Peyer's patch (tissue), 4 donors: ENCODE measurements around the gene IL3RA. TPM values are rescaled to one million over a fixed set of nuclear protein-coding genes. Genes with fewer than 3 reads are reported as not detected.
"Not testable (repeated sequence)": the region's sequence is repeated elsewhere in the genome, so short reads cannot be mapped to it uniquely, and the experiment has no call there.

ENCODE experiments used
- DNase-seq, 3 donors: peaks; one replicate each; pipeline ENCODE4 v3.0.0-alpha.2; 2017 to 2019
- H3K27ac ChIP-seq, 4 donors: fragments of 200-600 bp; sonication (generic); one replicate each; pipeline ENCODE4 v1.5.1; 2016 to 2019
- H3K27me3 ChIP-seq, 2 donors: fragments of 200-600 bp; sonication (generic); one replicate each; pipeline ENCODE4 v1.5.1; 2019
- H3K36me3 ChIP-seq, 3 donors: fragments of 200-600 bp; sonication (generic); one replicate each; pipeline ENCODE4 v1.5.1; 2016 to 2019
- H3K4me1 ChIP-seq, 4 donors: fragments of 200-600 bp; sonication (generic); one replicate each; pipeline ENCODE4 v1.5.1; 2016 to 2019
- H3K4me3 ChIP-seq, 4 donors: fragments of 200-600 bp; sonication (generic); 1 replicate in 3 of 4; 2 replicates in 1 of 4; pipeline ENCODE4 v1.5.1; 2016 to 2019; ENCODE audit warnings: mild to moderate bottlenecking in 1 of 4
- H3K9me3 ChIP-seq, 4 donors: fragments of 200-600 bp; sonication (generic); one replicate each; pipeline ENCODE4 v1.5.1; 2016 to 2019; ENCODE audit warnings: mild to moderate bottlenecking in 1 of 4
- POLR2A ChIP-seq, 2 donors: fragments of 450-650 bp; IDR thresholded peaks; one replicate each; pipeline ENCODE4 v1.5.1; 2017; ENCODE audit warnings: antibody characterized with exemption in 2 of 2, mild to moderate bottlenecking in 2 of 2, moderate library complexity in 2 of 2
- total RNA-seq, 4 donors: library from RNA; depleted of rRNA; stranded (reverse); fragments of >200 nt; gene quantifications; one replicate each; pipeline ENCODE4 v1.1.0, GENCODE V29; 2016
- TF ChIP-seq, protein P1 (sequence below), 6 experiments: fragments of 450-650 bp in 4 of 6; fragments of 200-600 bp in 2 of 6; sonication (generic) in 1 of 6; IDR thresholded peaks; one replicate each; pipeline ENCODE4 v1.5.1; 2017 to 2019; ENCODE audit warnings: antibody characterized with exemption in 6 of 6, mild to moderate bottlenecking in 3 of 6, moderate library complexity in 1 of 6

Gene IL3RA
- total RNA-seq, 4 donors from 2014 or later, result 0.88 to 2.4 (median 1.6) TPM

DNA sequence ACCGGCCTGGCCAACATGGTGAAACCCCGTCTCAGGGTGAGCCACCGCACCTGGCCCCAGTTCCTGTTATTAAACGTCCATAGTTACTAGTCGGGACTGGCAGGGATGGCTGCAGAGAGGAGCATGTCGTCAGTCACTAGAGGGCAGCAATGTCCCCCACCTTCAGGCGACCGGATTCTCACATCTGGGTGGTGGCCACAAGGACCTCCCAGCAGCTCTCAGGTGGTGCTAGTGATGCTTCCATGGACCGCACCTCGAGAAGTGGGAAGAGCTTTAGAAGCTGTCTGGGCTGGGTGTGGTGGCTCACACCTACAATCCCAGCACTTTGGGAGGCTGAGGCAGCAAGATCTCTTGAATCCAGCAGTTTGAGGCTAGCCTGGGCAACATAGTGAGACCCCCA is 13.3 kb upstream of the IL3RA start:
- DNase-seq, result peak in 2 of 3 donors; percentile 43 to 70
- H3K9me3 ChIP-seq, result peaks cover 0 to 9% (median 0%) of the 10 kb centered on the region in 4 donors

DNA sequence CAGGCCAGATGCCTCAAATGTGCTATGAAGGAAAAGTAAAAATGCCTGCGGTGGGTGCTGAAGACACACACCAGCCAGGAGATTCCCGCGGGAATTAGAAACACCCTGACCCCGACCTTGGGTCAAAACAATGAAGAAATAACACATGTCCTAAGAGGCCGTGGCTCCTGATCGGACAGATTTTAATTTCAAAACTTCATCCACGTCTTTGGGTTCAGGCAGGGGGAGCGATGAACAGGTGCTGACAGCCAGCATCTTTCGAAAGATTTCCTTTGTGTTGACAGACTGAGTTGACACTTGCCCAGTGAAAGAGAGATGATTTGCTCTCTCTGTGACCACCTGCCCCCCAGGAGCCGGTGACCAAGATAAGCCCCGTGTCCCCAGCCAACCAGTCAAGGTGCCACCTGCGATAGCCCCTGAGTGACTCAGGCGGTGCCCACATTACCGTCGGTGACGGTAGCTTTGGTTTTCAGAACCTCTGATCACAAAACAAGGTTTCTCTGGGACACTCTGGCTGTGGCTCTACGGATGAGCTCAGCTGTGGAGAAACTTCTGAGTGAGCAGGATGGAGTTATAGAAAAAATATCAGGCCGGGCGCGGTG is 11.0 kb upstream of the IL3RA start:
- Histone ChIP-seq H3K4me1 (no peaks in the 10 kb centered on the region), H3K36me3 (no peaks in the 10 kb centered on the region), H3K9me3 (peaks cover 0 to 9% (median 0%) of the 10 kb centered on the region in 4 donors), H3K27ac (no peak overlapping the region), H3K27me3 (no peaks in the 10 kb centered on the region), H3K4me3 (no peak overlapping the region)
- no peak for DNase-seq
- TF ChIP-seq, protein P1, sequence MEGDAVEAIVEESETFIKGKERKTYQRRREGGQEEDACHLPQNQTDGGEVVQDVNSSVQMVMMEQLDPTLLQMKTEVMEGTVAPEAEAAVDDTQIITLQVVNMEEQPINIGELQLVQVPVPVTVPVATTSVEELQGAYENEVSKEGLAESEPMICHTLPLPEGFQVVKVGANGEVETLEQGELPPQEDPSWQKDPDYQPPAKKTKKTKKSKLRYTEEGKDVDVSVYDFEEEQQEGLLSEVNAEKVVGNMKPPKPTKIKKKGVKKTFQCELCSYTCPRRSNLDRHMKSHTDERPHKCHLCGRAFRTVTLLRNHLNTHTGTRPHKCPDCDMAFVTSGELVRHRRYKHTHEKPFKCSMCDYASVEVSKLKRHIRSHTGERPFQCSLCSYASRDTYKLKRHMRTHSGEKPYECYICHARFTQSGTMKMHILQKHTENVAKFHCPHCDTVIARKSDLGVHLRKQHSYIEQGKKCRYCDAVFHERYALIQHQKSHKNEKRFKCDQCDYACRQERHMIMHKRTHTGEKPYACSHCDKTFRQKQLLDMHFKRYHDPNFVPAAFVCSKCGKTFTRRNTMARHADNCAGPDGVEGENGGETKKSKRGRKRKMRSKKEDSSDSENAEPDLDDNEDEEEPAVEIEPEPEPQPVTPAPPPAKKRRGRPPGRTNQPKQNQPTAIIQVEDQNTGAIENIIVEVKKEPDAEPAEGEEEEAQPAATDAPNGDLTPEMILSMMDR (IDR thresholded peaks at IDR 0.05), result no peak
- no peak for TF ChIP-seq POLR2A (IDR thresholded peaks at IDR 0.05)

More for the DNA sequence above, 13.3 kb upstream of the IL3RA start:
- Histone ChIP-seq H3K27me3 (no peaks in the 10 kb centered on the region), H3K27ac (no peak overlapping the region), H3K4me3 (no peak overlapping the region), H3K4me1 (no peaks in the 10 kb centered on the region), H3K36me3 (no peaks in the 10 kb centered on the region)
- no peak for TF ChIP-seq POLR2A (IDR thresholded peaks at IDR 0.05)
- TF ChIP-seq, protein P1 (IDR thresholded peaks at IDR 0.05), result peak in 4 of 6 experiments; percentile 28 to 45 (median 36)

DNA sequence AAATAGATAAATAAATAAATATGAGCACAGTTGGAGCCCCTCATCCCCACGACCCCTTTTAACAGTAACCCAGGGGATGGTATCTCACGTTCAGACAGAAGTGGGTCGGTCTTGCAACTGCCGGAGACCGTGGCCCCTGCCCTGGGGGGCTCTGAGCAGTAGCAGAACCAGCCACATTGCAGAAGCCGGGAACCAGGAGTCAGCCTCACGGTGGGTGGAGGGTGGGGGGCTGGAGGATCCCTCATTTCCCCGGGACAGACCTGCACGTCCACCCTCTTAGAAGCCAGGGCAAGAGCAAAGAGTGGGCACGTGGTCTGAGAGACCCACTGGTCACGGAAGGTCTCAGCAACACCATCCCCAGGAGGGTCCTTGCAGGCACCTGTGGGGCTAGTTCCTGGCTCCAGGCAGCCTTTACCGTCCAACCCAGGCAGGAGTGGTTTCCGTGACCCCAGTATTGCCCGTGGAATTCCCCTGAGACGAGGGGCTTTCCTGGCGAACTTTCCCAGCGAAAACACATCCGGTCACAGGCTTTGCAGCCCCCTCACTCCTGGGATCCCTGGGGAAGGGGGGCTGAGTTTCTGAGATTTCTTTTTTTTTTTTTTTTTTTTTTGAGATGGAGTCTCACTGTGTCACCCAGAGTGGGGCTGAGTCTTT is 8.8 kb upstream of the IL3RA start:
- peaks cover 0 to 9% (median 0%) of the 10 kb centered on the region in 4 donors for H3K9me3 ChIP-seq
- no peaks in the 10 kb centered on the region for H3K27me3 ChIP-seq
- H3K36me3 ChIP-seq, result no peaks in the 10 kb centered on the region
- TF ChIP-seq, protein P1 (IDR thresholded peaks at IDR 0.05), result no peak
- H3K27ac ChIP-seq, result no peak overlapping the region
- H3K4me3 ChIP-seq, result no peak overlapping the region
- DNase-seq, result no peak
- no peaks in the 10 kb centered on the region for H3K4me1 ChIP-seq

DNA sequence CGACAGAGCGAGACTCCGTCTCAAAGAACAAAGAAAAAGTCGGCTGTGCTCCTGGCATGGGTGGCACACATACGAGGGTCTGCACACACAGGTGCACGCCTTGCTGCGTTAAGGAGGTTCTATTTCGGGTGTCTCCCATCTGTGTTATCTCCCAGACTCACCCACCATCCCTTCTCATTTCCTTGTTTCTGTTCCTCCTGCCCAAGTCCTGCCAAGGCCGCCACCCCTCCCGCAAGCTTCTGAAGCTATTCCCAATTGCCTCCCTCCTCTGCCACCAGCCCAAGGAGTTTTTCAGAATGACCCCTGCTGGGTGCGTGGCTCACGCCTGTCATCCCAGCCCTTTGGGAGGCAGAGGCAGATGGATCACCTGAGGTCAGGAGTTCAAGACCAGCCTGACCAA is 6.0 kb upstream of the IL3RA start:
- Histone ChIP-seq H3K36me3 (no peaks in the 10 kb centered on the region), H3K4me1 (no peaks in the 10 kb centered on the region), H3K27ac (no peak overlapping the region), H3K27me3 (no peaks in the 10 kb centered on the region), H3K9me3 (peaks cover 0 to 9% (median 0%) of the 10 kb centered on the region in 4 donors), H3K4me3 (no peak overlapping the region)
- no peak for DNase-seq
- TF ChIP-seq, protein P1 (IDR thresholded peaks at IDR 0.05), result no peak
- no peak for TF ChIP-seq POLR2A (IDR thresholded peaks at IDR 0.05)

DNA sequence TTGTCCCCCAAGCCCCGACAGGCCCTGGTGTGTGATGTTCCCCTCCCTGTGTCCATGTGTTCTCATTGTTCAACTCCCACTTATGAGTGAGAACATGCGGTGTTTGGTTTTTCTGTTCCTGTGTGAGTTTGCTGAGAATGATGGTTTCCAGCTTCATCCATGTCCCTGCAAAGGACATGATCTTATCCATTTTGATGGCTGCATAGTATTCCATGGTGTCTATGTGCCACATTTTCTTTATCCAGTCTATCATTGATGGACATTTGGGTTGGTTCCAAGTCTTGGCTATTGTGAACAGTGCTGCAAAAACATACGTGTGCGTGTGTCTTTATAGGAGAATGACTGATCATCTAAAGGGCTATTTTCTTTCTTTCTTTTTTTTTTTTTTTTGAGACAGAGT is 4.2 kb upstream of the IL3RA start:
- H3K36me3 ChIP-seq, DNase-seq, H3K9me3 ChIP-seq, H3K4me3 ChIP-seq, H3K4me1 ChIP-seq, H3K27me3 ChIP-seq, H3K27ac ChIP-seq: not testable (repeated sequence)

DNA sequence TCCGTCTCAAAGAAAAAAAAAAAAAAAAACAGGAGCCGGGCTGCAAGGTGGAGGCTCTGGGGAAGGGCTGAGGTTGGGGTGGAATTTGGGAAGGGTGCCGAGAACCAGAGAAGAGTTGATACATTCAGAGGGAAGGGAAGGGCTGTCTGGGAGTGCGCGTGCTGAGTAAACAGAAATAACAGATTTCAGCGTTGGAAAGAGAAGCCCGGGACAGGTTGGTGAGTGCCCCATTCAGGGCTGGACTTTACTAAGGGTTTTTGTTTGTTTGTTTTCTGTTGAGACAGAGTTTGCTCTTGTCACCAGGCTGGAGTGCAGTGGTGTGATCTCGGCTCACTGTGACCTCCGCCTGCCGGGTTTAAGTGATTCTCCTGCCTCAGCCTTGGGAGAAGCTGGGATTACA is 1.7 kb upstream of the IL3RA start:
- TF ChIP-seq, protein P1 (IDR thresholded peaks at IDR 0.05), result no peak
- TF ChIP-seq POLR2A (IDR thresholded peaks at IDR 0.05), result no peak
- Histone ChIP-seq H3K4me3 (no peak overlapping the region), H3K27me3 (no peaks in the 10 kb centered on the region), H3K27ac (no peak overlapping the region), H3K36me3 (no peaks in the 10 kb centered on the region), H3K4me1 (peaks cover 0 to 9% (median 0%) of the 10 kb centered on the region in 4 donors), H3K9me3 (peaks cover 0 to 13% (median 0%) of the 10 kb centered on the region in 4 donors)
- DNase-seq, result no peak
